ENCODE results near the gene UBE2S.

The UBE2S gene

GRCh38 chr19:55407800-55408532 lies 378 bp upstream of the UBE2S start:
- no peak for TF ChIP-seq EZH2phosphoT487 (conservative IDR thresholded peaks at IDR 0.05; ENCODE audit: low read length)
- H4K20me1 ChIP-seq (ENCODE audit: low read depth, low read length) = peaks cover 18% of the 10 kb centered on the region
- H3K9me3 ChIP-seq (ENCODE audit: insufficient read depth, low read length) = no peaks in the 10 kb centered on the region
- peak overlapping the region; percentile 97 for H3K27ac ChIP-seq (ENCODE audit: low read depth, low read length)
- peaks cover 6% of the 10 kb centered on the region; the same call in 1 of the 2 replicates for H3F3A ChIP-seq (ENCODE audit: insufficient read depth)
- 0 out of 2 replicates have a peak, but pooled peaks cover 4% of the 10 kb centered on the region for H3K27me3 ChIP-seq (ENCODE audit: low read length)
- H3K79me2 ChIP-seq (ENCODE audit: insufficient read depth, low read length) = peaks cover 22% of the 10 kb centered on the region
- peaks cover 28% of the 10 kb centered on the region for H3K36me3 ChIP-seq (ENCODE audit: low read length)
- H3K9me2 ChIP-seq (replicated peaks; ENCODE audit: insufficient read depth, low read length) = no peaks in the 10 kb centered on the region
- H3K9ac ChIP-seq (ENCODE audit: low read length) = peak overlapping the region; percentile 100
- peak overlapping the region; percentile 49 for H2AFZ ChIP-seq (ENCODE audit: low read depth, low read length, severe bottlenecking)
- H3K4me3 ChIP-seq (ENCODE audit: insufficient read depth, low read length, poor library complexity, severe bottlenecking) = peak overlapping the region; percentile 95
- peak overlapping the region; percentile 68 for H3K4me2 ChIP-seq (ENCODE audit: low read depth, low read length, poor library complexity, severe bottlenecking)

DNA sequence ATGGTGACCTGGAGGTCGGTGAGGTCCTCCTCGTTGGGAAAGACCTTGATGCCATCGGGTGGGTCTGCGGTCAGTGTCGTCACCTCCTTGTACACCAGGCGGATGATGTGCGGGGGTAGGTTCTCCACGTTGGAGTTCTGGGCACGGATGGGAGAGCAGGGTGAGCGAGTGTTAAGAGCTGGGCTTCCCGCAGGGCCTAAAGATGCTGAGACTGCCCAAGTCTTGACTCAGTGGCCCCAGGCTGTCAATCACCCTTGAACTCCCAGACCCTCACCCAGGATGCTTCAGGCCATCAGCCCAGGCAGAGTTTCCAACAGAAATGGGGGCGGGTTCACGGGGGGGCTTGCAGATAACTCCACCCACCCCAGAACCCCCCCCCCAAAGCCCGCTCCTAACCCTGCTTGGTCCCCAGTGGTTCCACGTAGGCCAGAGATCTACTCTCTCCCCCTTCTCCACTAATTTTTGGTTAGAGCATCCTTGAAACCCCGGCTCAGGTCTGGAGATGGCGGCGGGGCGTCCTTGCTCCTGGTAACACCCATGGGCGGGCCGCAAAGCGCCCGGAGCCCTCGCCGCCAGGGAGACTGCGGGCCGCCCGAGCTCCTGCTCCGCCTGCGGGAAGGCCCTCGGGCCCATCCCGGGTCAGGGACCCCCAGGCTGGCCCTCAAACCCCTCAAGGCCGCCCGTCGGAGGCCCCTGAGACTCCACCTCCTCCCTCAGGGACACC lies 600 bp downstream of the UBE2S start:
- Histone ChIP-seq H3K27ac (ENCODE audit: low read depth, low read length) (peak overlapping the region; percentile 97), H3K4me3 (ENCODE audit: insufficient read depth, low read length, poor library complexity, severe bottlenecking) (peak overlapping the region; percentile 95)

DNA sequence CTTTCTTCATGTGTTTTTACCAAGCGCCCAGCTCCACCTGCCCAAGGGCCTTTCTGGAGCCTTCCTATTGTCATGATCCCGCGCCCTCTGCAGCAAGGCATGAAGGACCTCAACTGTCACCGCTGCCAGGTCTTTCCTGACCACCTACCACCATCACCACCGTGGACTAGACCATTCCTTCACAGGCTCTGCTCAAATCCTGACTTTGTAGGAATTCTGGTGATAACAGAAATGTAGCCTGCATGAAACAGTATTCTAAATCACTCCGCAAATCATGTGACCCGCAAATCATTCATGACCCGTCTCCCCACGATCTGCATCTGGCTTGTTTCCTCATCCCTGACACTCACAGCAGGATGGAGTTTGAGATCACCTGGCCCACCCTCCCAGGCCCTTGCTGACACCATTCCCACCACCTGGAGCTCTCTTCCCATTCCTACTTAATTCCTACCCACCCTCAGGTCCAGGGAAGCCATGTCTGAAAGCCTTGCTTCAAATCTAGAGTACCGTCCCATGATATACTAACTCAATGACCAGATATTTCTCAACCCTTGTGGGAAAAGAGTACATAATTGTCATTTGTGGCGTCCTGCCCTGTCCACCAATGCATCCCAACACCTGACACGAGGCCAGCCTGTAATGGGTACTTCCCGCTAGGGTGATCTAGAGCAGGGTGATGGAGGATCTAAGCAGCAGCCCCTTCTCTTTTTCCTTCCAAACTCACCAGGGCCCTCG lies 1.3 kb downstream of the UBE2S start:
- H3K9me2 ChIP-seq (replicated peaks; ENCODE audit: insufficient read depth, low read length) = no peaks in the 10 kb centered on the region
- H2AFZ ChIP-seq (ENCODE audit: low read depth, low read length, severe bottlenecking) = no peak overlapping the region
- peak overlapping the region; percentile 100 for H3K9ac ChIP-seq (ENCODE audit: low read length)
- peak overlapping the region; percentile 68 for H3K4me2 ChIP-seq (ENCODE audit: low read depth, low read length, poor library complexity, severe bottlenecking)
- peaks cover 15% of the 10 kb centered on the region for H3F3A ChIP-seq (ENCODE audit: insufficient read depth)
- H3K36me3 ChIP-seq (ENCODE audit: low read length) = peaks cover 34% of the 10 kb centered on the region
- peaks cover 23% of the 10 kb centered on the region for H4K20me1 ChIP-seq (ENCODE audit: low read depth, low read length)
- TF ChIP-seq CTCF (IDR thresholded peaks at IDR 0.05; ENCODE audit: insufficient read depth, low read length, poor library complexity, severe bottlenecking) (no peak), EZH2phosphoT487 (conservative IDR thresholded peaks at IDR 0.05; ENCODE audit: low read length) (no peak)
- H3K27me3 ChIP-seq (ENCODE audit: low read length) = 0 out of 2 replicates have a peak, but pooled peaks cover 1% of the 10 kb centered on the region
- H3K4me3 ChIP-seq (ENCODE audit: insufficient read depth, low read length, poor library complexity, severe bottlenecking) = peak overlapping the region; percentile 95
- H3K79me2 ChIP-seq (ENCODE audit: insufficient read depth, low read length) = peaks cover 22% of the 10 kb centered on the region
- H3K27ac ChIP-seq (ENCODE audit: low read depth, low read length) = peak overlapping the region; percentile 97
- no peaks in the 10 kb centered on the region for H3K9me3 ChIP-seq (ENCODE audit: insufficient read depth, low read length)

More for the DNA sequence above, 600 bp downstream of the UBE2S start:
- Histone ChIP-seq H4K20me1 (ENCODE audit: low read depth, low read length) (peaks cover 23% of the 10 kb centered on the region), H3K9me3 (ENCODE audit: insufficient read depth, low read length) (no peaks in the 10 kb centered on the region), H3F3A (ENCODE audit: insufficient read depth) (peaks cover 12% of the 10 kb centered on the region), H3K9me2 (replicated peaks; ENCODE audit: insufficient read depth, low read length) (no peaks in the 10 kb centered on the region), H2AFZ (ENCODE audit: low read depth, low read length, severe bottlenecking) (no peak overlapping the region), H3K4me2 (ENCODE audit: low read depth, low read length, poor library complexity, severe bottlenecking) (peak overlapping the region; percentile 68), H3K9ac (ENCODE audit: low read length) (peak overlapping the region; percentile 100), H3K36me3 (ENCODE audit: low read length) (peaks cover 34% of the 10 kb centered on the region), H3K27me3 (ENCODE audit: low read length) (0 out of 2 replicates have a peak, but pooled peaks cover 4% of the 10 kb centered on the region), H3K79me2 (ENCODE audit: insufficient read depth, low read length) (peaks cover 22% of the 10 kb centered on the region)
- TF ChIP-seq CTCF (IDR thresholded peaks at IDR 0.05; ENCODE audit: insufficient read depth, low read length, poor library complexity, severe bottlenecking) (no peak), EZH2phosphoT487 (conservative IDR thresholded peaks at IDR 0.05; ENCODE audit: low read length) (no peak)
